OCI-LY1 (cell line): ENCODE measurements around the gene SALL4.

Experiments used
- H2AFZ ChIP-seq: fragments of 200-600 bp; sonication (generic), shearing (Covaris generic); 2 replicates; pipeline ENCODE4 v1.6.0; 2014; ENCODE audit warnings: antibody characterized with exemption, mild to moderate bottlenecking, low read length
- H3F3A ChIP-seq: fragments of 200-600 bp; sonication (generic), shearing (Covaris generic); 2 replicates; pipeline ENCODE4 v1.6.0; 2014; ENCODE audit warnings: mild to moderate bottlenecking, antibody characterized with exemption, low read length, moderate library complexity; ENCODE audit not compliant: insufficient read depth
- H3K27ac ChIP-seq: fragments of 200-600 bp; sonication (generic); 2 replicates; pipeline ENCODE4 v1.5.1; 2014; ENCODE audit warnings: low read length, mixed run types, mild to moderate bottlenecking, low read depth; ENCODE audit not compliant: poor library complexity, severe bottlenecking
- H3K27me3 ChIP-seq: fragments of 200-600 bp; sonication (generic); 2 replicates; pipeline ENCODE4 v1.6.0; 2014; ENCODE audit warnings: antibody characterized with exemption, mild to moderate bottlenecking, low read length, moderate library complexity; ENCODE audit not compliant: insufficient read depth
- H3K36me3 ChIP-seq: fragments of 200-600 bp; sonication (generic); 2 replicates; pipeline ENCODE4 v1.6.1; 2014; ENCODE audit warnings: mild to moderate bottlenecking, antibody characterized with exemption, low read length, moderate library complexity, mixed read lengths; ENCODE audit not compliant: insufficient read depth
- H3K4me1 ChIP-seq: fragments of 200-600 bp; sonication (generic); 2 replicates; pipeline ENCODE4 v1.5.1; 2014; ENCODE audit warnings: mild to moderate bottlenecking, low read length, moderate library complexity; ENCODE audit not compliant: insufficient read depth, severe bottlenecking
- H3K4me2 ChIP-seq: fragments of 200-600 bp; sonication (generic), shearing (Covaris generic); 2 replicates; pipeline ENCODE4 v1.6.1; 2014; ENCODE audit warnings: low read length
- H3K4me3 ChIP-seq: fragments of 200-600 bp; sonication (generic); 2 replicates; pipeline ENCODE4 v1.5.1; 2014; ENCODE audit warnings: low read length, low read depth, mild to moderate bottlenecking, mixed read lengths; ENCODE audit not compliant: poor library complexity, severe bottlenecking
- H3K79me2 ChIP-seq: fragments of 200-600 bp; shearing (Covaris generic); 2 replicates; pipeline ENCODE4 v1.6.1; 2016; ENCODE audit warnings: mixed run types, low read length, mixed read lengths; ENCODE audit not compliant: insufficient read depth
- H3K9ac ChIP-seq: fragments of 200-600 bp; sonication (generic), shearing (Covaris generic); 2 replicates; pipeline ENCODE4 v1.6.1; 2014; ENCODE audit warnings: mild to moderate bottlenecking, low read length, mixed read lengths
- H3K9me2 ChIP-seq: fragments of 200-600 bp; sonication (generic), shearing (Covaris generic); 2 replicates; pipeline ENCODE4 v1.6.1; 2014; ENCODE audit warnings: low read depth, mild to moderate bottlenecking, low read length, mixed read lengths
- H3K9me3 ChIP-seq: fragments of 200-600 bp; shearing (Covaris generic); 2 replicates; pipeline ENCODE4 v1.6.1; 2014; ENCODE audit warnings: low read length, mixed read lengths
- H4K20me1 ChIP-seq: fragments of 200-600 bp; sonication (generic), shearing (Covaris generic); 2 replicates; pipeline ENCODE4 v1.6.0; 2016; ENCODE audit warnings: mild to moderate bottlenecking, low read length; ENCODE audit not compliant: insufficient read depth
- EZH2 ChIP-seq: fragments of 200-600 bp; sonication (generic), shearing (Covaris generic); IDR thresholded peaks from 2 replicates; pipeline ENCODE4 v1.8.0; 2017; ENCODE audit warnings: borderline replicate concordance, mixed run types, mild to moderate bottlenecking, antibody characterized with exemption, low read length, moderate library complexity, mixed read lengths
- TF ChIP-seq, protein P1 (sequence below): fragments of 200-600 bp; sonication (generic), shearing (Covaris generic); IDR thresholded peaks from 2 replicates; pipeline ENCODE4 v1.5.1; 2017; ENCODE audit warnings: mild to moderate bottlenecking, antibody characterized with exemption, low read length, moderate library complexity, mixed read lengths

SALL4 gene

DNA sequence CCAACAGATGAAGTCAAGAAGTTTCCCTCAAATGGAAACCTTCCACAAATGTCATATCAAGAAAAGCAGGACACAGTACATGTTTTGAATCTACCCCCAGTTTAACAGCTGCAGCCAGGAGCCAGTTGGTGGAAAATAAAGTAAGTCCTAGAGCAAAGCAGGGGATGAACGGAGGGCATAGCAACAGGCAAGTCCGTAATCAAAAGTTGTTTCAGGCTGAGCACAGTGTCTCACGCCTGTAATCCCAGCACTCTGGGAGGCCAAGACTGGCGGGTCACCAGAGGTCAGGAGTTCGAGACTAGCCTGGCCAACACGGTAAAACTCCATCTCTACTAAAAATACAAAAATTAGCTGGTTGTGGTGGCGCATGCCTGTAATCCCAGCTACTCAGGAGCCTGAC is 2.4 kb upstream of the SALL4 start:
- Histone ChIP-seq H3K4me1 (no peaks in the 10 kb centered on the region), H4K20me1 (no peaks in the 10 kb centered on the region), H3K9ac (no peak overlapping the region), H3K27me3 (no peaks in the 10 kb centered on the region), H3K36me3 (no peaks in the 10 kb centered on the region), H3K4me2 (no peak overlapping the region), H3K79me2 (no peaks in the 10 kb centered on the region), H3K27ac (no peak overlapping the region), H3F3A (no peaks in the 10 kb centered on the region), H3K9me3 (no peaks in the 10 kb centered on the region), H3K4me3 (no peak overlapping the region), H2AFZ (no peak overlapping the region), H3K9me2 (no peaks in the 10 kb centered on the region)
- TF ChIP-seq EZH2 = no peak
- TF ChIP-seq, protein P1, sequence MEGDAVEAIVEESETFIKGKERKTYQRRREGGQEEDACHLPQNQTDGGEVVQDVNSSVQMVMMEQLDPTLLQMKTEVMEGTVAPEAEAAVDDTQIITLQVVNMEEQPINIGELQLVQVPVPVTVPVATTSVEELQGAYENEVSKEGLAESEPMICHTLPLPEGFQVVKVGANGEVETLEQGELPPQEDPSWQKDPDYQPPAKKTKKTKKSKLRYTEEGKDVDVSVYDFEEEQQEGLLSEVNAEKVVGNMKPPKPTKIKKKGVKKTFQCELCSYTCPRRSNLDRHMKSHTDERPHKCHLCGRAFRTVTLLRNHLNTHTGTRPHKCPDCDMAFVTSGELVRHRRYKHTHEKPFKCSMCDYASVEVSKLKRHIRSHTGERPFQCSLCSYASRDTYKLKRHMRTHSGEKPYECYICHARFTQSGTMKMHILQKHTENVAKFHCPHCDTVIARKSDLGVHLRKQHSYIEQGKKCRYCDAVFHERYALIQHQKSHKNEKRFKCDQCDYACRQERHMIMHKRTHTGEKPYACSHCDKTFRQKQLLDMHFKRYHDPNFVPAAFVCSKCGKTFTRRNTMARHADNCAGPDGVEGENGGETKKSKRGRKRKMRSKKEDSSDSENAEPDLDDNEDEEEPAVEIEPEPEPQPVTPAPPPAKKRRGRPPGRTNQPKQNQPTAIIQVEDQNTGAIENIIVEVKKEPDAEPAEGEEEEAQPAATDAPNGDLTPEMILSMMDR = no peak

DNA sequence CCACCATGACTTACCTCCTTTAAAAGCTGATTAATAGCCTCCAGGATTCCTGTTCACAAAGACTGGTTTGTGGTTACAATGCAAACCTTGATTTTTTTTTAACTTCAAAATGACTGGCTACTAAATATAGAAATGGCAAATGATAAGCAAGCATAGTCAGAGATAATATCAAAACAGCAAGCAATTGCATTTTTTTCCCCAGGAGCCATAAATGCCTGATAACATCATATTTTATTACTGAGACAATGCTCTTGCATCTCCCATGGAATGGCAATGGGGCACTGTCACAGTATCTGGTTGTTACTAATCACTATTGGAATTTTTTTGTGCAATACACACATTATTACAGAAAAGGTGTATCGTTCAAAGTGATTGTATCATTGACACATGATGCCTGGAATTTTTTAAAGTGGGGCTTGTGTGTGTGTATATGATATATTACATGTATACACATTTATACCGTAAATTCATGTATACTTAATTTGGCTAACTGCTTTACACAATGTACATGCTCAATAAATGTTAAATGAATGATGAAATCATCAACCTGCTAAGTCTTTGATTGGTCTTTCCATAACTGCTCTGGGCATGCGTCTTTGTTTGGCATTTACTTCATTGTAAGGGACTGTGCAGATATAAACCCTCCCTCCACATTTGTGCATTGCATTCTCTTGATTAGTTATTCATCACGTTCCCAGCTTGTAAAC is 980 bp upstream of the SALL4 start:
- no peaks in the 10 kb centered on the region for H3K9me2 ChIP-seq
- no peaks in the 10 kb centered on the region for H3K27me3 ChIP-seq
- no peaks in the 10 kb centered on the region for H3F3A ChIP-seq
- no peak overlapping the region for H2AFZ ChIP-seq
- H3K4me3 ChIP-seq = no peak overlapping the region
- H4K20me1 ChIP-seq = no peaks in the 10 kb centered on the region
- no peaks in the 10 kb centered on the region for H3K79me2 ChIP-seq
- no peaks in the 10 kb centered on the region for H3K36me3 ChIP-seq
- no peak overlapping the region for H3K4me2 ChIP-seq
- TF ChIP-seq, protein P1 = no peak
- TF ChIP-seq EZH2 = no peak
- H3K4me1 ChIP-seq = no peaks in the 10 kb centered on the region
- no peak overlapping the region for H3K9ac ChIP-seq
- H3K9me3 ChIP-seq = no peaks in the 10 kb centered on the region
- no peak overlapping the region for H3K27ac ChIP-seq

DNA sequence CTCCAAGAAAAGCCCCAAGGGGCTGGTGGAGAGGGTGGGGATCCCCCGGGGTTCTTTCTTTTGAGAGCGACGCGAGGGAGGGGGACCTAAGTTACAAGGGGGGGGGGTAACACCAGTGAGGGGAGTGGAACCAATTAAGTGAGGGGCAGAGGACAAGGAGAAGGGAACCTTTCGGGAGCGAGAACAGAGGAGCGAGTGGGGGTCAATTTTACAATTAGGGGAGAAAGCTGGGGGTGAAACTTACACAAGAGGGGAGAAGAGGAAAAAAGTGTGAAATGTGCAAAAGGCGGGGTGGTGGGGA is 548 bp downstream of the SALL4 start:
- Histone ChIP-seq H2AFZ (no peak overlapping the region), H3K27ac (no peak overlapping the region), H3K79me2 (no peaks in the 10 kb centered on the region)

More for the DNA sequence above, 548 bp downstream of the SALL4 start:
- Histone ChIP-seq H3K36me3 (no peaks in the 10 kb centered on the region), H4K20me1 (no peaks in the 10 kb centered on the region), H3K9ac (no peak overlapping the region), H3K4me3 (no peak overlapping the region), H3F3A (no peaks in the 10 kb centered on the region), H3K4me2 (no peak overlapping the region), H3K9me3 (no peaks in the 10 kb centered on the region), H3K27me3 (no peaks in the 10 kb centered on the region), H3K9me2 (no peaks in the 10 kb centered on the region), H3K4me1 (no peaks in the 10 kb centered on the region)
- no peak for TF ChIP-seq EZH2
- TF ChIP-seq, protein P1 = no peak
